Neural progenitor cell (in vitro differentiated cells): ENCODE measurements around the gene KPNA4. TPM values are rescaled to one million over a fixed set of nuclear protein-coding genes. Genes with fewer than 3 reads are reported as not detected.

Experiments used
- DNase-seq: peaks from one replicate; pipeline ENCODE4 v3.0.0-alpha.2; 2016; ENCODE audit warnings: low spot score
- H2AFZ ChIP-seq: fragments of 200-600 bp; sonication (generic); replicated peaks from 2 replicates; pipeline ENCODE4 v1.6.1; 2016; ENCODE audit warnings: antibody characterized with exemption
- H3F3A ChIP-seq: fragments of 200-600 bp; sonication (generic); 2 replicates; pipeline ENCODE4 v1.6.1; 2016; ENCODE audit warnings: antibody characterized with exemption, low read depth
- H3K27ac ChIP-seq: fragments of 200-600 bp; sonication (generic); 2 replicates; pipeline ENCODE4 v1.5.1; 2016; ENCODE audit warnings: mild to moderate bottlenecking
- H3K27me3 ChIP-seq: fragments of 200-600 bp; sonication (generic); 2 replicates; pipeline ENCODE4 v1.6.1; 2016; ENCODE audit warnings: mild to moderate bottlenecking, moderate library complexity
- H3K36me3 ChIP-seq: fragments of 200-600 bp; sonication (generic); 2 replicates; pipeline ENCODE4 v1.5.1; 2016
- H3K4me1 ChIP-seq: fragments of 200-600 bp; sonication (generic); 2 replicates; pipeline ENCODE4 v1.6.1; 2016; ENCODE audit warnings: mixed run types
- H3K4me2 ChIP-seq: fragments of 200-600 bp; sonication (generic); 2 replicates; pipeline ENCODE4 v1.6.1; 2016
- H3K4me3 ChIP-seq: fragments of 200-600 bp; sonication (generic); 2 replicates; pipeline ENCODE4 v1.5.1; 2016
- H3K79me2 ChIP-seq: fragments of 200-600 bp; sonication (generic); 2 replicates; pipeline ENCODE4 v1.6.1; 2016; ENCODE audit warnings: low read depth
- H3K9ac ChIP-seq: fragments of 200-600 bp; sonication (generic); 2 replicates; pipeline ENCODE4 v1.6.1; 2016
- H3K9me3 ChIP-seq: fragments of 200-600 bp; sonication (generic); 2 replicates; pipeline ENCODE4 v1.5.1; 2016; ENCODE audit warnings: low read depth
- H4K20me1 ChIP-seq: fragments of 200-600 bp; sonication (generic); 2 replicates; pipeline ENCODE4 v1.6.1; 2016; ENCODE audit warnings: low read depth
- H3K27ac Mint-ChIP-seq: 3 replicates; pipeline ENCODE4 v1.8.0; 2021; ENCODE audit warnings: mixed read lengths
- H3K27me3 Mint-ChIP-seq: 2 replicates; pipeline ENCODE4 v1.8.0; 2022; ENCODE audit warnings: low read depth, mild to moderate bottlenecking, inconsistent platforms, moderate library complexity, mixed read lengths; ENCODE audit not compliant: insufficient read depth
- H3K36me3 Mint-ChIP-seq: 3 replicates; pipeline ENCODE4 v1.8.0; 2021; ENCODE audit warnings: mixed read lengths
- H3K4me1 Mint-ChIP-seq: 3 replicates; pipeline ENCODE4 v1.8.0; 2021; ENCODE audit warnings: mixed read lengths
- H3K4me3 Mint-ChIP-seq: 3 replicates; pipeline ENCODE4 v1.8.0; 2021; ENCODE audit warnings: mild to moderate bottlenecking, moderate library complexity, mixed read lengths
- H3K9me3 Mint-ChIP-seq: 3 replicates; pipeline ENCODE4 v1.8.0; 2020; ENCODE audit warnings: mixed read lengths
- CTCF ChIP-seq: fragments of 200-600 bp; sonication (generic); IDR thresholded peaks from 2 replicates; pipeline ENCODE4 v1.5.1; 2017; ENCODE audit warnings: antibody characterized with exemption, mild to moderate bottlenecking
- EZH2 ChIP-seq: fragments of 200-600 bp; sonication (generic); IDR thresholded peaks from 2 replicates; pipeline ENCODE4 v1.6.1; 2017; ENCODE audit warnings: antibody characterized with exemption, mild to moderate bottlenecking, moderate library complexity
- EZH2phosphoT487 ChIP-seq: fragments of 200-600 bp; sonication (generic); IDR thresholded peaks from 2 replicates; pipeline ENCODE4 v1.6.1; 2017; ENCODE audit warnings: antibody characterized with exemption
- total RNA-seq: library from RNA; depleted of rRNA; stranded (reverse); fragments of >200 nt; gene quantifications from 2 replicates; pipeline ENCODE4 v1.2.3, GENCODE V29; 2015; ENCODE audit warnings: low replicate concordance

The KPNA4 gene
- total RNA-seq, 1 donor from 2014 or later, result 56.6 TPM

DNA sequence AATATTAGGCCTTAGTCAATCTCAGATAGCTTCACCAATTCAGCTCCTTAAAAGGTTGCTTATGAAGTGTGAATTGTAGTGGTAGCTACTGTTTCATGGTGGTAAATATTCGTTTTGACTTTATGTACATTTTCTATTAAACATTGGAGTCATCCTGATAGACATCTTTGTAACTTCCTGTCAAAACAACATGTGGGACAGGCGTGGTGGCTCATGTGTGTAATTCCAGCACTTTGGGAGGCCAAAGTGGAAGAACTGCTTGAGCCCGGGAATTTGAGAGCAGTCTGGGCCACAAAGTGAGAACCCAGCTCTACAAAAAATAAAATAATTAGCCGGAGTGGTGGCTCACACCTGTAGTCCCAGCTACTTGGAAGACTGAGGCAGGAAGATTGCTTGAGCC lies 113.8 kb downstream of the KPNA4 start:
- H3K79me2 ChIP-seq, result peaks cover 36% of the 10 kb centered on the region
- H3K27ac ChIP-seq, result no peak overlapping the region
- Mint-ChIP-seq H3K36me3 (peaks cover 8% of the 10 kb centered on the region), H3K4me1 (peaks cover 20% of the 10 kb centered on the region), H3K27me3 (peaks cover 4% of the 10 kb centered on the region), H3K4me3 (no peak overlapping the region), H3K27ac (no peak overlapping the region), H3K9me3 (no peaks in the 10 kb centered on the region)
- H3K4me3 ChIP-seq, result no peak overlapping the region
- peaks cover 8% of the 10 kb centered on the region for H4K20me1 ChIP-seq
- no peak for TF ChIP-seq EZH2phosphoT487
- no peak overlapping the region for H3K4me2 ChIP-seq
- peaks cover 23% of the 10 kb centered on the region for H3F3A ChIP-seq
- H2AFZ ChIP-seq, result no peak overlapping the region
- H3K9ac ChIP-seq, result no peak overlapping the region
- H3K27me3 ChIP-seq, result no peaks in the 10 kb centered on the region
- H3K36me3 ChIP-seq, result peaks cover 15% of the 10 kb centered on the region
- H3K9me3 ChIP-seq, result no peaks in the 10 kb centered on the region
- peaks cover 21% of the 10 kb centered on the region for H3K4me1 ChIP-seq
- no peak for DNase-seq

GRCh38 chr3:160450846-160451245 lies 114.5 kb downstream of the KPNA4 start:
- no peaks in the 10 kb centered on the region for H3K9me3 ChIP-seq
- Mint-ChIP-seq H3K4me3 (peak overlapping the region; percentile 99), H3K27ac (peak overlapping the region; percentile 97), H3K4me1 (peaks cover 24% of the 10 kb centered on the region), H3K36me3 (peaks cover 13% of the 10 kb centered on the region), H3K27me3 (peaks cover 4% of the 10 kb centered on the region), H3K9me3 (peaks cover 4% of the 10 kb centered on the region)
- peak overlapping the region; percentile 77 for H3K4me3 ChIP-seq
- H3F3A ChIP-seq, result peaks cover 23% of the 10 kb centered on the region
- H3K36me3 ChIP-seq, result peaks cover 15% of the 10 kb centered on the region
- DNase-seq, result no peak
- H3K4me1 ChIP-seq, result peaks cover 22% of the 10 kb centered on the region
- H3K79me2 ChIP-seq, result peaks cover 43% of the 10 kb centered on the region
- H3K9ac ChIP-seq, result no peak overlapping the region
- no peak overlapping the region for H3K27ac ChIP-seq
- H2AFZ ChIP-seq, result no peak overlapping the region
- TF ChIP-seq CTCF (no peak), EZH2 (no peak), EZH2phosphoT487 (no peak)
- peak overlapping the region; percentile 77 for H3K4me2 ChIP-seq
- peaks cover 10% of the 10 kb centered on the region for H4K20me1 ChIP-seq
- H3K27me3 ChIP-seq, result no peaks in the 10 kb centered on the region

DNA sequence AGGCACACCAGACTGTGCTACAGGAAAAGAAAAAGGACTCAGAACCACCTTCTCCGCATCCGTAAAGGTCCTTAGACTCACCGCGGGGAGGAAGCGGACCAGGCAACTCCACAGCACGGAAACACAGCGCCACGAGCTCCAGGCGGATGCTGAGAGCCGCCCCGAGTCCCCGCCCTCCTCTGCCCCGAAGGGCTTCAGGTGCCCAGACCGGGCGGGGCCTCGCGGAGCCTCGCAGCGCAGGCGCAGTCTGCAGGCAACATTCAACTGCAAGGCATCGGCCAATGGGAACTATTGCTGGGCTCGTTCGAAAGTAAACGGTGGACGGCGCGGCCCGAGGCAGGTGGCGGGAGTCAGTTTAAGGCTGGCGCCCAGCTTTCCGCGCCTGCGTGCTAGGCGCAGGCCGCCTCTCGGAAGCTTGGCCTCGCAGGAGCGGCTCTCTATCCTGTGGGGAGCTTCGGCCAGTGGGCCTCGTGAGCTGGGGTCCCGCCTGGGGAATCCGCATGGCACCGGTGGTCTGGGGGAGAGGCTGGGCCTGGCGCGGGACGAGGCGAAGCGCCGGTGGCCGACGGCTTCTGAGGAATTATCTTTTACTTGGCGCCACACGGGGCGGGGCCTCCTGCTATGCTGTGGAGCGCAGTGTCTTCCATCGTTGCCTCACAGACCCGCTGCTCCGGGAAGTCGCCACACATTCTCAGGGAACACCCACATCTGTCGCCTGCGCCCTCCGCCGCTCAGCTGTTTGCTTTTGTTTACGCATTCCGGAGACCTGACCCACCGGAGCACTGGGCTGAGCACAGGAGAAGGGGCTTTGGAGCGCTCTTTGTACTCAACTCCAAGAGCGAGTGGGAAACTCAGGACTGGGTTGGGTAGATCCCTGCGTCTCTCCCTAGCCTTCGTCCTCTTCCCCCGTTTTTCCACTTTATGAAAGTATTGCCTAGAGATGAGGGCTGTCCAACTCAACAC lies 115.5 kb downstream of the KPNA4 start, which contains the start of gene TRIM59:
TSS of gene TRIM59 (minus strand) at position 151 of the 963 bp plus-strand sequence. CDS start 10,603 bp downstream, outside the sequence.
- no peaks in the 10 kb centered on the region for H3K27me3 ChIP-seq
- peak within 1 kb of the TSS; percentile 88 for H2AFZ ChIP-seq
- H3K9me3 Mint-ChIP-seq, result peaks cover 6% of the 10 kb centered on the region
- H3K27me3 Mint-ChIP-seq, result peaks cover 4% of the 10 kb centered on the region
- H3K4me1 Mint-ChIP-seq, result peaks cover 24% of the 10 kb centered on the region
- peak within 1 kb of the TSS; percentile 98 for H3K27ac ChIP-seq
- peaks cover 23% of the 10 kb centered on the region for H3F3A ChIP-seq
- H3K4me2 ChIP-seq, result peak within 1 kb of the TSS; percentile 89
- H3K4me3 ChIP-seq, result peak within 1 kb of the TSS; percentile 77
- H3K27ac Mint-ChIP-seq, result peak within 1 kb of the TSS; percentile 97
- peak; percentile 99 for DNase-seq
- TF ChIP-seq EZH2 (no peak), EZH2phosphoT487 (no peak), CTCF (no peak)
- H3K4me1 ChIP-seq, result peaks cover 22% of the 10 kb centered on the region
- peak within 1 kb of the TSS; percentile 99 for H3K4me3 Mint-ChIP-seq
- H3K9me3 ChIP-seq, result no peaks in the 10 kb centered on the region
- H3K36me3 ChIP-seq, result peaks cover 15% of the 10 kb centered on the region
- peaks cover 19% of the 10 kb centered on the region for H3K36me3 Mint-ChIP-seq
- H3K79me2 ChIP-seq, result peaks cover 53% of the 10 kb centered on the region
- H4K20me1 ChIP-seq, result peaks cover 10% of the 10 kb centered on the region
- H3K9ac ChIP-seq, result peak within 1 kb of the TSS; percentile 58
